ENCODE data around the gene EPC2.

DNA sequence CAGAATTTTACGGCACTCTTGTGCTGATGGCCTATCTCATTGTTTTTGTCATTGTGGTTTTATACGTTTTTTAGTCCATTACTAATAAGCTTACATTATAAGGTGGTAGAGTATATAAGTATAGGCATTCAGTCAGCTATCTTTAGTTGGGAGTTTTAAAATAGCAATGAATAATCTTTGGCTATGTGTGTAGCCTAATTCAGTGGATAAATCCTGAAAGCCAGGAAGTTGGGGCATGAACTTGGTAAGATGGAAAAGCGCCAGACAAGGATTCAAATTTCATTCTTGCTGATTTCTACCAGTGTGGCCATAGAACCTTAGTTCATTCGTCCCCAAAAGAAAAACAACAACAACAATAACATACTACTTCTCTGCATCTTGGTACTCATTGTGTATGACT, 31.2 kb downstream of the EPC2 start:
- TF ChIP-seq CTCF (IDR thresholded peaks at IDR 0.05) (no peak), POLR2A (IDR thresholded peaks at IDR 0.05) (no peak), POLR2AphosphoS5 (IDR thresholded peaks at IDR 0.05) (no peak)

All from breast epithelium (tissue), 3 donors.